NCI-H2196 treated with DMSO at 0.1 percent for 48 hours (cell line): ENCODE measurements around the gene GPC2.
"Not testable (repeated sequence)": the region's sequence is repeated elsewhere in the genome, so short reads cannot be mapped to it uniquely, and the experiment has no call there.

ENCODE experiments used
- DNase-seq: peaks from one replicate; lab custom pipeline; 2025; ENCODE audit not compliant: unreplicated experiment; lab: John Stamatoyannopoulos, UW

Gene GPC2

DNA sequence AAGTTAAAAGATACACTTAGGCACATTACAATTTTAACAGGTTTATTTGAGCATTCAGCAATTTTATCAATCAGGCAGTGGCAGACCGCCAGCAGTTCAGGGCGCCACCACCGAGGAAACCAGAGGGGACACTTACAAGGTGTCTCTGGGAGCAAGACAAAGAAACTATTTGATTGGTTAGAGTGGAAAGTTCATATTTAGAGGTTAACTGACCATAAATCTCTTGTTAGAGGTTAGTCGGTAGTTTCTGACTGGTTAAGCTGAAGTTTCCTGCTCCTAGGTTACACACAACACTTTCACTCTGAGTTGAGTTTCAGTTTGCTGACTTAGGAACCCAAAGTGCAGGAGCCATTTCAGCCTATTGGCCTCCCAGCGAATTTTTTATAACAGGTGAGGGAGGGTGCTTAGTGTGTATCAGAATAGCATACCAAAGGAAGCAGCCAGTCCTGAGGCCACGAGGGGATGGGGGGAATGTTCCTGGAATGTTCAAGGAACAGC lies 31.8 kb upstream of the GPC2 start:
- DNase-seq: no peak

DNA sequence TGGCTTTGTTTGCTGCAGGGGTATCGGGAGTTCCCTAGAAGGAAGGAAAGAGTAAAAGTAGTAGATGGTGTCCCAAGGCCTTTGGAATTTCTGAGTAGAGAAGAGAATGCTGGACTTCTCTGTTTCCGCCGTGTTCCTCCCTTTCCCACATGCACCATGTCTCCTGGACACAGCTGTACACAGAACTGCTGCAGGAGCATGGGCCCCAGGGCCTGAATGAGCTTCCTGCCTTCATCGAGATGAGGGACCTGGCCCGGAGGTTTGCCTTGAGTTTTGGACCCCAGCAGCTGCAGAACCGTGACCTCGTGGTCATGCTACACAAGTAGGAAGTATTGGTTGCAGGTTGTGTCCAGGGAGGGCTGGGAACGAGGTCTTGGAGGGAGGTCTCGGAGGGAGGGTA lies 27.3 kb upstream of the GPC2 start:
- no peak for DNase-seq

DNA sequence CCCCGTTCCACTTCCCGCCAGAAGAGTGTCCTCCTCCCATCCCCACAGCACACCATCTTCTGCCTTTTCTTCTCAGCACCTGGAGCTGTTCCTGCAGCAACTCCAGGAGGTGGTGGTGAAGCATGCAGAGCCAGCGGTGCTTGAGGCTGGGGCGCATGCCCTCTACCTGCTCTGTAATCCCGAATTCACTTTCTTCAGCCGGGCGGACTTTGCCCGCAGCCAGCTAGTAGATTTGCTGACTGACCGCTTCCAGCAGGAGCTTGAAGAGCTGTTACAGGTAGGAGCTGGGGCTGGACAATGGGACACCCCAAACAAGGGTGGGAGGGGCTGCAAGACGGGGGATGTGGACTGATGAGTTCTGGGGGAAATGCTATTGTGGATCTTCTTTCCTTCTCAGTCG lies 23.5 kb upstream of the GPC2 start:
- no peak for DNase-seq

DNA sequence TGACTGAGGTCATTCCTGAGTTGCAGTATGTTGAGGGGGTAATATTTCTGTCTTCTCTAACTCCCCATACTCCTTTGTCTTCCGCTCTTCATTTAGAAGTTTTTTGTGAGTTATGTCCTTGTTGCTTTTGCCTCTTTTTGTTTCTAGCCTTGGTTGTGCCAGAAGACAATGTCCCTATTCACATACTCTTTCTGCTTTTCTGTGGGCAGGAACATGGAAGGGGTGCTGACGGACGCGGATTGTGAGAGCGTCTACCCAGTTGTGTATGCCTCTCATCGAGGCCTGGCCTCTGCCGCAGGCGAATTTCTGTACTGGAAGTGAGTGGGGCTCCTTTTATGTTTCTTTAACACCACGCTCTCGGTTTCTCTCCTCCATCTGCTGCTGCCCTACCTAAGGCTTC lies 21.1 kb upstream of the GPC2 start:
- DNase-seq: no peak

DNA sequence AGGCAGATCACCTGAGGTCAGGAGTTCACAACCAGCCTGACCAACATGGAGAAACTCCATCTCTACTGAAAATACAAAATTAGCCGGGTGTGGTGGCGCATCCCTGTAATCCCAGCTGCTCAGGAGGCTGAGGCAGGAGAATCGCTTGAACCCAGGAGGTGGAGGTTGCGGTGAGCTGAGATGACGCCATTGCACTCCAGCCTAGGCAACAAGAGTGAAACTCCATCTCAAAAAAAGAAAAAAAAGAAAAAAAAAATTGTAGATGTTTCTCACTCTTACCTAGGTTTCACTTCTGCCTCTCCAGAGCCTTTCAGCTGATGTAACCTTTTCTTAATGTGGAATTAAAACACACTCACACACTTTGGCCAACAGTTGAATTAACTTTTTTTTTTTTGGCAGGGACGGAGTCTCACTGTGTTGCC lies 18.7 kb upstream of the GPC2 start:
- DNase-seq: not testable (repeated sequence)

DNA sequence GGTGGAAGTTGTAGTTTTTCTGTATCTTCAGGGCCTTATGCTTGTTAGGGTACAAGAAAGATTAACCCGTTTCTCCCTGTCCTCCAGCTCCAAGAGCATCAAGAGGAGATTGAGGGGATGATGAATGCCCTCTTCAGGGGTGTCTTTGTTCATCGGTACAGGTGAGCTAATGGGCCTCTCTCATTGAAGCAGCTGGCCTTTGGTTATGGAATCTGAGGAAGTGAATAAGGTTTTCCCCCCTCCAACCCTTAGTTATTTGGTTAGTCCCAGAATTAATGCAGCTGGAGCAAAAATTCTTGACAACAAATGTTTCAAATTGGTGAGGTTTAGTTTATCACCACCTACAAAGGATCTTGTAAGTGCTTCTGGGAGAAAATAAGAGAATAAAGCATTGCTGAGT lies 18.0 kb upstream of the GPC2 start:
- no peak for DNase-seq

DNA sequence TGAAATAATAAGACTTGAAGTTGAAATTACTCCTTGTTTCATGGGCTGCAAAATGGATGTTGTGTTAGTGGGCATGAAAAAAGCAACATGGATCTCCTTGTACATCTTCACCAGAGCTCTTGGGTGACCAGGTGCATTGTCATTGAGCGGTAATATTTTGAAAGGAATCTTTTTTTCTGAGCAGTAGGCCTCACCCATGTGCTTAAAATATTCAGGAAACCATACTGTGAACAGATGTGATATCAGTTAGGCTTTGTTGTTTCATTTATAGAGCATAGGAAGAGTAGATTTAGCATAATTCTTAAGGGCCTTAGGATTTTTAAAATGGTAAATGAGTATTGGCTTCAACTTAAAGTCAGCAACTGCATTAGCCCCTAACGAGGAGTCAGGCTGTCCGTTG lies 15.8 kb upstream of the GPC2 start:
- no peak for DNase-seq

DNA sequence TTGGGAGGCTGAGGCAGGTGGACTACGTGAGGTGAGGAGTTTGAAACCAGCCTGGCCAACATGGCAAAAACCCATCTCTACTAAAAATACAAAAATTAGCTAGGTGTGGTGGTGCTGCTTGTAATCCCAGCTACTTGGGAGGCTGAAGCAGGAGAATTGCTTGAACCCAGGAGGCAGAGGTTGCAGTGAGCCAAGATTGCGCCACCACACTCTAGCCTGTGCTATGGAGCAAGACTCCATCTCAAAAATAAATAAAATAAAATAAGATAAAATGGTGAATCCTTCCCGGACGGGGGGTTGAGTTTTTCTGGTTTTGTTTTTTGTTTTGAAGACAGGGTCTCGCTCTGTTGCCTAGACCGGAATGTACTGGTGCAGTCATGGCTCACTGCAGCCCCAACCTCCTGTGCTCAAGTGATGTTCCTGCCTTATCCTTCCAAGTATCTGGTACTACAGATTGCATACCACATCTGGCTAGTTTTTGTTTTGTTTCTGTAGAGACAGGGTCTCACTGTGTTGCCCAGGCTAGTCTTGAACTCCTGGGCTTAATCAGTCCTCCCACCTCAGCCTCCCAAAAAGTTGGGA lies 15.2 kb upstream of the GPC2 start:
- DNase-seq: not testable (repeated sequence)

DNA sequence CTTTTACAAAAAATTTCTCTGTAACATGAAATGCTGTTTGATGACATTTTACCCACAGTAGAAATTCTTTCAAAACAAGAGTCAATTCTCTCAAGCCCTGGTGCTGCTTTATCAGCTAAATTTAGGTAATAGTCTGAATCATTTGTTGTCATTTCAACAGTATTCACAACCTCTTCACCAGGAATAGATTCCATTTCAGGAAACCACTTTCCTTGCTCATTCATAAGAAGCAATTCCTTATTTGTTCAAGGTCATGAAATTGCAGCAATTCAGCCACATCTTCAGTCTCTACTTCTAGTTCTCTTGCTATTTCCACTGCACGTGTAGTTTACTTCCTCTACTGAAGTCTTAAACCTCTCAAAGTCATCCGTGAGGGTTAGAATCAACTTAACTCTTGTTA lies 14.6 kb upstream of the GPC2 start:
- DNase-seq: no peak

DNA sequence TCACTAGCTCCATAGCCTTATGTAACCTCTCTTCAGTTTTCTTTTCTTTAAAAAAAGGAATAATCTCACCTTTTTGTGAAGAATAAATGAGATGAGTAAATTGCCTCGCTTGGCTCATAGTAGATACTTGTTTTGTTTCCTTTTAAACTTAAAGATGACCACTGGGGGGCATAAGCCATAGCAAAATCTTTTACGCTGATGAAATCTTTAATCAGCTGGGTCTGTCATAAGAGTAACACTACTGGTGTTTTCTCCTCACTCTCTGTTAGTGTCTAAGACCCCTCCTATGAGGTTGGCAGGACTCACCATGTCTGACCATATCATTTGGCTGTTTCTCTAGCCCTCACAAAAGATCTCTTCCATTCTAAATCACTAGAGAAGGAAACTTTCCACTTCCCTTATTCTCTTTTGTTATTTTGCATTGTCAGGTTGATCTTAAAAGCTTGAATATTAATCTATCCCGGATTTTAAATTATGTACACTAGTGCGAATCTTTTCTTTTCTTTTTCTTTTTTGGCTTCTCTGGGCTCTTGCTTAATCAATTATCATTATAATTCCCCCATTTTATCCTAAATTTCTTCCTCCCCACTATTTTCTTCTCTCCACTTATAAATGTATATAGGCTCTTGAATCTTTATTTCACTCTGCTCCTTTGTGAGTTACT lies 13.0 kb upstream of the GPC2 start:
- DNase-seq: no peak

DNA sequence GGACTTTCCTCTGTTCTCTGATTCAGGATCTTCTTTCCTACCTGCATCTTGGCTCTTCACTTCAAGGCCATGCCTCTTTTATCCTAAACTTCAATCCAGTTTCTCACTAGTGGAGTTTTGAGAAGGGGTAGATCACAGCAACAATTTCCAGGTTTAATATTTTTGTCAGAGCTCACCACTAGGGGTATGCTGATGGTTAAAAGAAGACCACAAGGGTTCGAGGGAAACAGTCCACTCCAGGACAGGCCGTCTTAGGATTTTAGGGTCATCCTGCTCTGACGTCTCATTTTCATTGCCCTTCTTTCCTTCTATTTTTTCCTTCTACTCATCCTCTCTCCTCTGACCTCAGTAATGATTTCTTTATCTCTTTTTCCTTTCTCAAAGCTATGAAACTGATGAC lies 11.9 kb upstream of the GPC2 start:
- no peak for DNase-seq

DNA sequence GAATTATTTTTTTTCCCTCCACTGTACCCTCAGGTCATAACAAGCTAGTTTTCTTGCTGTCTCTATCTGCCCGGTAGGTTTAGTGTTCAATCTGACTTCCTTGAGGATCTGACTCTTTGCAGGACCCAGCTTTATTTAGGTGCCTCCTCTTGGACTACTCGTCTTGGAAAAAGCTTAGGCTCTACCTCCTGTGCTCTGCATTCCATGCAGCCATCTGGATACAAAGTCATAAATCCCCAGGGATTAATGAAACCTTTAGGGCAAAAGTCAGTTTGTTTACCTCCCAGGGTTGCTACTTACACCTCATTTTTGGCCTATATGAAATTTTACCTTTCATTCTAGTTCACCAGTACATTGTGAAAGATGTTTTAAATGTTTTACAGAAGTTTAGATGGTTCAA lies 8.5 kb upstream of the GPC2 start:
- DNase-seq: no peak

DNA sequence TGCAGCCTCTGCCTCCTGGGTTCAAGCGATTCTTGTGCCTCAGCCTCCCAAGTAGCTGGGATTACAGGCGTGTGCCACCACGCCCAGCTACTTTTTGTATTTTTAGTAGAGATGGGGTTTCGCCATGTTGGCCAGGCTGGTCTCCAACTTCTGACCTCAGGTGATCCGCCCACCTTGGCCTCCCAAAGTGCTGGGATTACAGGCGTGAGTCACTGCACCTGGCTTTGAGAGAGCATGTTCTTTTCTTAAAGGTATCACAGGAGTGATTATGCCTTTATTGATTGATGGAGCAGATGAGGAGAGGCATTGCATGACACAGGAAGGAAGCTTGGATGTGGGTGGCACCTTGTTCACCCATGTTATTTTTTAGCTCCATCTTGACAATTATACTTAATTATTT lies 5.9 kb upstream of the GPC2 start:
- not testable (repeated sequence) for DNase-seq

DNA sequence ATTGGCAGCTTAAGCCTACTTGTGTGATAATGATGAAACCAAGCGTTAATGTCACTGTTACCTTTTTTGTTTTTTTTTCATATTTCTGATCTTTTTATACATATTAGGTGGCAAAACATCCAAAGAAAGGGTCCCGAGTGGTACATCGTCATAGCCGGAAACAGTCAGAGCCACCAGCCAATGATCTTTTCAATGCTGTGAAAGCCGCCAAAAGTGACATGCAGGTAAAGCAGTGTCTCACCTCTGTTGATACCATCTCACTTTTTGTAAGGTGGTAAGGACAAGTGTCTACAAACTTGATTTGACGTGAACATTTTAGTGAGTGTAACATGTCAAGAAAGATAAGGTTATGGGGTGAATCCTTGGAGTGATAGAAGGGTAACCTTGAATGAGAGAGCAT lies 5.4 kb upstream of the GPC2 start:
- not testable (repeated sequence) for DNase-seq

DNA sequence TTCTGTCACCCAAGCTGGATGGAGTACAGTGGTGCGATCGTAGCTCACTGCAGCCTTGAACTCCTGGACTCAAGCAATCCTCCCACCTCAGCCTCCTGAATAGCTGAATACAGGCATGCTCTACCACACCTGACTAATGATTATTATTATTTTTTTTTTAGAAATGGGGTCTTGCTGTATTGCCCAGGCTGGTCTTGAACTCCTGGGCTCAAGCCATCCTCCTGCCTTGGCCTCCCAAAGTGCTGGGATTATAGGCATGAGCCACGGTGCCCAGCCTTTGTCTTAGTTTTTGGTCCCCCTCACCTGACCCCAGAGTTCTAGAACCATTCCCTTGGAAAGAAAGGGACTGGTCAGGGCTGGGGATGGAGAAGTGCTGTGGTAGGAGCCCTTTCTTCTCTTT lies 2.9 kb upstream of the GPC2 start:
- DNase-seq: not testable (repeated sequence)

DNA sequence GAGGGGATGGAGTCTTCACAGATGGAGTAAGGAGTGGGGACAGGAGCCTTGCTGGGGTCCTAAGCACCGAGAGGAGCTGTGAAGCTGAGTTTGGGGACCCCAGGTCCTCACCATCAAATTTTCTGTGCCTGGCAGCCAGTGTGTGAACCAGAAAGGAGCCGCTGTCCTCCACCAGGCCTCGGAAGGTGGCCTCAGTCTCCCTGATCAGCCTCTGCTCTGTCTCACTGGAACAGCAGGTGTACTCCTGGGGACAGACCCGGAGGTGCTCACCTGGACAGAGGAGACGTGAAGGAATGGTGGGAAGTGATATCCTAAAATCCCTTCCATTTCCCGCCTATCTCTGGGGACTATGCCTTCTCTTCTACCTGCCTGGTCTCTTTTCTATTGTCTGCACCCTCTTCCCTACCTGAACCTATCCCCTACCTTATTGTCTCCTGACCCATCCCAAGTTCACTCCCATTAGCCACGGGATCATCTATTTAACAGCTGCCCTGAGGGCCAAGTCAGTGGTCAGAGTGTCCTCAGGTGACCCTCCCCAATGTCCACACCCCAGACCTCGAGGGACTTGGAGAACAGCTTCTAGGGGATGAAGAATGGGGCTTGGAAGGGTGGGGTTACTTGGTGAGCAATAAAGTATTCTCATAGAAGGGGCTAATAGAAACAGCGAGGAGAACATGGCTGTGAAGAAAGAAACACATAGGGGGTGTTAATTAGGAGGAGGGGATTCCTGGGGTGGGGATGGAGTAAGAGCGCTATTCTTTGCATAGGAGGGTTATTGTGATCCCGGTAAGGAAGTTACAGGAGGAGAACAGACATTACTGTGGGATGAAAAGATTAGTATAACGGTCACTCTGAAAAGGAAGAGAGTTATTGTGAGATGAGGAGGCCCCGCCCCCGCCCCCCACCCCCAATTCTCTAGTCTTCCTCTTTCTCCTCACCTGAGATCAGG lies 811 bp downstream of the GPC2 start:
- no peak for DNase-seq

DNA sequence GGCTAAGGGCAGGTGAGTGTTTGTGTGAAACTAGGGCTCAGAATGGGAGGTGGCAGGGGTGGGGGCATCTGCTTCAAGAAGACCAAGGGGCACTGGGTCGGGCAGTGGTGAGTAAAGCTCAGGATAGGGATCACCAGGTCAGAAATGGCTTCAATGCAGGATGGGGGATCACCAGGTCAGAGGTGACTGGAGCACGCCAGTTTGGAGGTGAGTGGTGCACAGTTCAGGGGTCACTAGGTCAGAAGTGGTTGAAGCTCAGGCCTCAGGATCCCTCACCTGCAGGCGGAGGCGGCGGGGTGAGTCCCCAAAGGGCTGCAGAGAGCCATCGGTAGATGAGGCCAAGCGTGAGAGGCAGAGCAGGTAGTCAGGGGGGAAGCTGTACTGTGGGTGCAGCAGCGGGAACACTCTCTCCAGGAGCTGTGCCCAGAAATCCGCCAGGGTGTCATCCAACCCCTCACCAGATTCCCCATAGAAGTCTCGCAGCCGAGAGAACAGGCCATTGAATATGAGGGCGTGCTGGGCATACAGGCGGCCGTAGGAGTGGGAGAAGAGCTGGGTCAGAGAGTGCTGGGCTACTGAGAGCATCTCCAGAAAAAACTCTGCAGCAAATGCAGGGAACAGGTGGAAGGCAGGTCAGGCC lies 1.8 kb downstream of the GPC2 start:
- DNase-seq: no peak

DNA sequence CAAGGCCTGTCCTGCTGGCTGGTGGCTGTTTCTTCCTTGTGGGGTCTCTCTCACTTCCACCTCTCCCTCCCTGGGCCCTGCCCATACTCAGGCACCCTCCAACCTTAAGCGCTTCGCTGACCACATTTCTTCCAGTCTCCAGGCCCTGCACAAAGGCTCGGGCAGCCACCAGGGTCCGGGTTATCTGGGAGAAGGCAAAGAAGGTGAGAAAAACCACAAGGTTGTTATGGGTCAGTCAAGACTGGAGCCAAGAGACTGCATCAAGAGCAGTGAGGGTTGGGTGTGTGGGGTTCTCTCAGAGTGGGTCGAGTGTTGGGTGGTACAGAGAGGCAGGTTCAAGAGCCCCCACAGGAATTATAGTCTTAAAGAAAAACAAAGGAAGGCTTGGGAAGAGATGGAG lies 2.6 kb downstream of the GPC2 start:
- DNase-seq: no peak

DNA sequence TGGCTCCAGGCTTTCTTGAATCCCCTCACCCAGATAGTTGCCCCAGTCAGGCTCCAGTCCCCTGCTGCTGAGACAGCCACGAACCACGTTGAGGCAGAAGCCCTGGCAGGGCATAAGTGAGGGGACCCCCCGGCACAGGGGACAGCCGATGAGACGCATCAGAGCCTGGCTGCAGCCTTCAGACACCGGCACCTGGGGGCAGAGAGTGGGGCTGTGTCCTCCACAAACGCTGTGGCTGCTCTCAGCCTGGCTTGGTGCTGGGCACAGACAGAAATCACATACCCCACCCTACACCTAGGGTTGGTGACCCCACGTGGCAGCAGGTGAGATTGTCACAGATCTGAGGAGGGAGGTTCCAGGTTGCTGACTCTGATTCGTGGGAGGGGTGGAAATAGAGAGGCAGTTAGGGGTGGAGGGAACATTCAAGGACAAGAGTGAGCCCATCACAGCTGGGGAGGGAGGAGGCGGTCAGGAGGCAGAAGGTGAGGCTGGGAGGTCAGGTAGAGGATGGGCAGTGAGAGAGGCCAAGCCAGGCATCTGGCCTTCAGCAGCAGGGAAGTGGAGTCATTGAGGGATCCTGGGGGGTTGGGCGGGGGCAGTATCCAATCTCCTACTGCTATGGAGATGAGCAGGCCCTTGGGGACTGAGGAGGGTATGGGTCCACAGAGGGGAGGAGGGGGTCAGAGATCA lies 3.2 kb downstream of the GPC2 start:
- DNase-seq: no peak

DNA sequence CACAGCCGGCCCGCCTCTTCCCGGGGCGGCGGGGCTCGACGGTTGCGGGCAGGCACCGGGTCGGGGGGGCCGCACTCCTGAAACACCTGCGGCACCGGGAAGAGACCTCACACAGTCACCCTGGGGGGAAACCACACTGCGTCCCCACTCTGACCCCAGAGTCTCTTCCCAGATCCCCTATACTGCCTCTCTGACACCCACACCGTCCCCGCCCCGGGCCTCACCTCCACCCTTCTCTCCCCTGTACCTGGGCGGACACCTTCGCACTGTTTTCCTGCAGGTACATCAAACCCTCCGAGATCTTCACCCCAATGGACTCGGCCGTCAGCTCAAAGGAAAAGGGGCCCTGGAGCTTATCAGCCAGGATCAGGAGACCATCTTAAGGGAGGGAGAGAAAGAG lies 5.3 kb downstream of the GPC2 start:
- DNase-seq: no peak
